ENCODE results near the gene RASAL2. TPM values are rescaled to one million over a fixed set of nuclear protein-coding genes. Genes with fewer than 3 reads are reported as not detected.

The RASAL2 gene
- total RNA-seq, 3 donors from 2014 or later: 13.0 to 17.5 (median 14.2) TPM

DNA sequence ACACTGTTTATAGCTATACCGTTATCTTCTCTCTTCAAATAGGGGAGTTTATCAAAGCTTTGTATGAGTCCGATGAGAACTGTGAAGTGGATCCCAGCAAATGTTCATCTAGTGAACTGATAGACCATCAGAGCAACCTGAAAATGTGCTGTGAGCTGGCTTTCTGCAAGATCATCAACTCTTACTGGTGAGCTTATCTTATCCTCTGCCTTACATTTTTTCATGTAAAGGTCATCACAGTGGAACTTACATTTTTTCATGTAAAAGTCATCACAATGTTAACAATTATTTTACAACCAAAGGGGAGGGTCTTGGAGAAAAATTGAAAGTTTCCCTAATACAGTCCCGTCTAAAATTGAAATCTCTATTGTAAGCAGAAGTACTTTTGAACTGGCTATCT is 357.6 kb downstream of the RASAL2 start:
- DNase-seq: no peak
- intact Hi-C loops (cut with DNase I, micrococcal nuclease): no loop called here

DNA sequence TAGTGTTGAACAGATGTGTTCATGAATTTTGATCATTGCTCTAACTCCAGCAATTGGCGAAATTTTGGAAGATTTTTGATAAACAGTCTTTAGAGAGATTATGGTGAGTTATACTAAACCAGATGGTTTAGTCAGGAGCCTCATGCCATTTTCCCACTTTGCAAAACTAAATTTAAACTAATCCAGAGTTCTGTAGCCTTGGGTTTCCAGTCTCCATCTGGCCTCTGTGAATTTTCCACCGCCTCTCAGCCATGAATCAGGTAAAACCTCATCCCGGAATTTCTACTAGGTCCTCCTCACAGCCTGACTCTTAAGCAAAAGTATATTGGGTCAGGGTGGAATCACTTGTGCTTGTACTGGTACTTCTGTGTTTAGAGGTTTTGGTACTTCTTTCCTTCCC is 358.1 kb downstream of the RASAL2 start:
- ATAC-seq (no peak), DNase-seq (no peak)
- no peaks in the 10 kb centered on the region for H3K9me3 ChIP-seq
- no peak overlapping the region for H3K4me3 ChIP-seq
- intact Hi-C loops (cut with DNase I, micrococcal nuclease): no loop called here
- H3K4me1 ChIP-seq (ENCODE audit: low read depth): no peaks in the 10 kb centered on the region
- no peaks in the 10 kb centered on the region for H3K36me3 ChIP-seq (ENCODE audit: low read depth)
- TF ChIP-seq, protein P1, sequence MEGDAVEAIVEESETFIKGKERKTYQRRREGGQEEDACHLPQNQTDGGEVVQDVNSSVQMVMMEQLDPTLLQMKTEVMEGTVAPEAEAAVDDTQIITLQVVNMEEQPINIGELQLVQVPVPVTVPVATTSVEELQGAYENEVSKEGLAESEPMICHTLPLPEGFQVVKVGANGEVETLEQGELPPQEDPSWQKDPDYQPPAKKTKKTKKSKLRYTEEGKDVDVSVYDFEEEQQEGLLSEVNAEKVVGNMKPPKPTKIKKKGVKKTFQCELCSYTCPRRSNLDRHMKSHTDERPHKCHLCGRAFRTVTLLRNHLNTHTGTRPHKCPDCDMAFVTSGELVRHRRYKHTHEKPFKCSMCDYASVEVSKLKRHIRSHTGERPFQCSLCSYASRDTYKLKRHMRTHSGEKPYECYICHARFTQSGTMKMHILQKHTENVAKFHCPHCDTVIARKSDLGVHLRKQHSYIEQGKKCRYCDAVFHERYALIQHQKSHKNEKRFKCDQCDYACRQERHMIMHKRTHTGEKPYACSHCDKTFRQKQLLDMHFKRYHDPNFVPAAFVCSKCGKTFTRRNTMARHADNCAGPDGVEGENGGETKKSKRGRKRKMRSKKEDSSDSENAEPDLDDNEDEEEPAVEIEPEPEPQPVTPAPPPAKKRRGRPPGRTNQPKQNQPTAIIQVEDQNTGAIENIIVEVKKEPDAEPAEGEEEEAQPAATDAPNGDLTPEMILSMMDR (IDR thresholded peaks at IDR 0.05): no peak

More for the DNA sequence above, 357.6 kb downstream of the RASAL2 start:
- ATAC-seq: no peak
- no peaks in the 10 kb centered on the region for H3K36me3 ChIP-seq (ENCODE audit: low read depth)
- H3K4me3 ChIP-seq: no peak overlapping the region
- TF ChIP-seq, protein P1 (IDR thresholded peaks at IDR 0.05): no peak
- H3K9me3 ChIP-seq: no peaks in the 10 kb centered on the region
- H3K4me1 ChIP-seq (ENCODE audit: low read depth): no peaks in the 10 kb centered on the region

DNA sequence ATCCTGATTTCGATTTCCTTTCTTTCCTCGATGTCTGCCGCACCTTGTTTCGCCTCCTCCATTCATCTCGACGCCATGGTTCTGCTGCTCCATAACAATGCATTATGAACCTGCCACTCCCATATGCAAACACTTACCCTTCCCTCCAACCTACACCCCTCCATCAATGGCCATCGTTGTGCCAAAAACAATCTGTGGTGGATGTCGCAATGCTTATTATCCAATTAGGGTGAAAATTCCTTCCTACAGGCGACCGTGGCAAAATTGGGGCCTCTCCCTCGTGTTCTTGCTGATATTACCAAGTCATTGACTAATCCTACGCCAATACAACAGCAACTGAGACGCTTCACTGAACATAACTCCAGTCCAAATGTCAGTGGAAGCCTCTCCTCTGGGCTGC is 362.6 kb downstream of the RASAL2 start:
- no peak overlapping the region for H3K4me3 ChIP-seq
- no peak for DNase-seq
- TF ChIP-seq, protein P1 (IDR thresholded peaks at IDR 0.05): no peak
- no peaks in the 10 kb centered on the region for H3K4me1 ChIP-seq (ENCODE audit: low read depth)
- intact Hi-C loops (cut with DNase I, micrococcal nuclease): no loop called here
- no peak for ATAC-seq
- no peaks in the 10 kb centered on the region for H3K9me3 ChIP-seq
- H3K36me3 ChIP-seq (ENCODE audit: low read depth): no peaks in the 10 kb centered on the region

DNA sequence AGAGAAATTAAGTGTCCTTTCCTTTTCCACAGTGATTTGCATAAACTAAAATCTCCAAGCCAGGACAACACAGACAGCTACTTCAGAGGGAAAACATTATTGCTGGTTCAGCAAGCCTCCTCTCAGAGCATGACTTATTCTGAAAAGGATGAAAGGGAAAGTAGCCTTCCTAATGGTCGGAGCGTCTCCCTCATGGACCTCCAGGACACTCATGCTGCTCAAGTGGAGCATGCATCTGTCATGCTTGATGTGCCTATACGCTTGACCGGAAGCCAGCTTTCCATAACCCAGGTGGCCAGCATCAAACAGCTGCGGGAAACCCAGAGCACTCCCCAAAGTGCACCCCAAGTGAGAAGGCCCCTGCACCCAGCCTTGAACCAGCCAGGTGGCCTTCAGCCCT is 363.7 kb downstream of the RASAL2 start:
- Histone ChIP-seq H3K4me3 (no peak overlapping the region), H3K9me3 (no peaks in the 10 kb centered on the region), H3K36me3 (ENCODE audit: low read depth) (no peaks in the 10 kb centered on the region), H3K4me1 (ENCODE audit: low read depth) (no peaks in the 10 kb centered on the region)
- TF ChIP-seq, protein P1 (IDR thresholded peaks at IDR 0.05): no peak
- no peak for ATAC-seq
- DNase-seq: no peak
- intact Hi-C loops (cut with DNase I, micrococcal nuclease): no loop called here

DNA sequence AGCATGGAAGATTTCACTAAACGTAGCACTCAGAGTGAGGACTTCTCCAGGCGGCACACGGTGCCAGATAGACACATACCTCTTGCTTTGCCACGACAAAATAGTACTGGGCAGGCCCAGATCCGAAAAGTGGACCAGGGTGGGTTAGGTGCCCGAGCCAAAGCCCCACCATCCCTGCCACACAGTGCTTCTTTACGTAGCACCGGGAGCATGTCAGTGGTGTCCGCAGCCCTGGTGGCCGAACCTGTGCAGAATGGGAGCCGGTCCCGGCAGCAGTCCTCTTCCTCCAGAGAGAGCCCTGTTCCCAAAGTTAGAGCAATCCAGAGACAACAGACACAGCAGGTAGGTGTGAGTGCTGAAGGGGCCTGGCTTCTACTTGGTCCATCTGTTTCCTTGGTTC is 364.3 kb downstream of the RASAL2 start:
- no peaks in the 10 kb centered on the region for H3K4me1 ChIP-seq (ENCODE audit: low read depth)
- DNase-seq: peak in 1 of 3 donors; percentile 29
- H3K9me3 ChIP-seq: no peaks in the 10 kb centered on the region
- intact Hi-C loops (cut with DNase I, micrococcal nuclease): no loop called here
- H3K36me3 ChIP-seq (ENCODE audit: low read depth): no peaks in the 10 kb centered on the region
- no peak overlapping the region for H3K4me3 ChIP-seq
- no peak for ATAC-seq
- TF ChIP-seq, protein P1 (IDR thresholded peaks at IDR 0.05): no peak

DNA sequence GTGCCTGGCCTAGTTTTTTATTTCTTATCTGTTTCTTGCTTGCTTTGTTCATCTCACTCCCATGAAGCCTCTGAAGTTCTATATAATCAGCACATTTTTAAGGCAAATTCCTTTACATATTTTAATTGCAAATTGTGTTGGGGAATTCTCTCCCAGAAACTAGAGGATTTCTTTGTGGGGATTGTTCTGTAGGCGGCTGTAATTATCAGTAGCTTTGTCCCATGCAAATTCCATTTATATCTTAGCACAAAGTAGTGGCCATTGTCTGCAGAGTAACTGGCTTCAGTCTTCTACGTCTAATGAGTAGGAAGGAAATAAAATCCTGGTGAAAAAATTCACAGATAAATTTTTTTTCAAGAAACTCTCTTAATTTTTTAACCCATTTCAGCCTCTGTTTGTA is 367.2 kb downstream of the RASAL2 start:
- intact Hi-C loops (cut with DNase I, micrococcal nuclease): no loop called here
- DNase-seq: no peak
- Histone ChIP-seq H3K36me3 (ENCODE audit: low read depth) (no peaks in the 10 kb centered on the region), H3K9me3 (no peaks in the 10 kb centered on the region), H3K4me3 (no peak overlapping the region), H3K4me1 (ENCODE audit: low read depth) (no peaks in the 10 kb centered on the region)
- TF ChIP-seq, protein P1 (IDR thresholded peaks at IDR 0.05): no peak
- ATAC-seq: no peak
